Nephron progenitor cell (in vitro differentiated cells): ENCODE results near the gene ZNF677.
"Not testable (repeated sequence)": the region's sequence is repeated elsewhere in the genome, so short reads cannot be mapped to it uniquely, and the experiment has no call there.

Source experiments
- DNase-seq: peaks from one replicate; pipeline ENCODE4 v3.0.0; 2021
- H3K27ac Mint-ChIP-seq: 2 replicates; pipeline ENCODE4 v1.8.0; 2021; ENCODE audit warnings: mild to moderate bottlenecking, moderate library complexity, mixed read lengths
- H3K27me3 Mint-ChIP-seq: 2 replicates; pipeline ENCODE4 v1.8.0; 2021; ENCODE audit warnings: mild to moderate bottlenecking, low read depth, mixed read lengths; ENCODE audit not compliant: poor library complexity
- H3K36me3 Mint-ChIP-seq: 2 replicates; pipeline ENCODE4 v1.8.0; 2021; ENCODE audit warnings: low read depth, mixed read lengths
- H3K4me1 Mint-ChIP-seq: 2 replicates; pipeline ENCODE4 v1.8.0; 2021; ENCODE audit warnings: mixed read lengths
- H3K4me3 Mint-ChIP-seq: 2 replicates; pipeline ENCODE4 v1.8.0; 2021; ENCODE audit warnings: mild to moderate bottlenecking, moderate library complexity, mixed read lengths
- H3K9me3 Mint-ChIP-seq: 2 replicates; pipeline ENCODE4 v1.8.0; 2021; ENCODE audit warnings: mild to moderate bottlenecking, moderate library complexity, mixed read lengths
- TF ChIP-seq, protein P1 (sequence below): fragments of 200-600 bp; sonication (generic); IDR thresholded peaks from 2 replicates; pipeline ENCODE4 v1.5.0; 2021; ENCODE audit warnings: antibody characterized with exemption

The ZNF677 gene

DNA sequence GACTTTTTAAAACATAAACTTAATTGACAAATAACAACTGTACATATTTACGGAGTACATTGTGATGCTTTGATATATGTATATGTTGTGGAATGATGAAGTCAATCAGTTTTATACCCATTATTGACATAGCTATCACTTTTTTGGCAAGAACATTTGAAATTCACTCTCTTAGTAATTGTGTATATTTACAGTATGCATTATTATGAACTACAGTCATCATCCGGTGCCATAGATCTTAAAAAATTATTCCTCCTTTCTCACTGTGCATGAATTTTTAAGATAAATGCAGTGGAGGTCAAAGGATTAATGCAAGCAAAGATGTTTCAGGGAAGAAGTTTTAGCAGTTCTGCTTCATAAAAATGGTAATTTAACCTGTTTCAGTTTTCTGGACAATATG, 20.8 kb upstream of the ZNF677 start:
- peaks cover 12% of the 10 kb centered on the region for H3K27me3 Mint-ChIP-seq
- TF ChIP-seq, protein P1, sequence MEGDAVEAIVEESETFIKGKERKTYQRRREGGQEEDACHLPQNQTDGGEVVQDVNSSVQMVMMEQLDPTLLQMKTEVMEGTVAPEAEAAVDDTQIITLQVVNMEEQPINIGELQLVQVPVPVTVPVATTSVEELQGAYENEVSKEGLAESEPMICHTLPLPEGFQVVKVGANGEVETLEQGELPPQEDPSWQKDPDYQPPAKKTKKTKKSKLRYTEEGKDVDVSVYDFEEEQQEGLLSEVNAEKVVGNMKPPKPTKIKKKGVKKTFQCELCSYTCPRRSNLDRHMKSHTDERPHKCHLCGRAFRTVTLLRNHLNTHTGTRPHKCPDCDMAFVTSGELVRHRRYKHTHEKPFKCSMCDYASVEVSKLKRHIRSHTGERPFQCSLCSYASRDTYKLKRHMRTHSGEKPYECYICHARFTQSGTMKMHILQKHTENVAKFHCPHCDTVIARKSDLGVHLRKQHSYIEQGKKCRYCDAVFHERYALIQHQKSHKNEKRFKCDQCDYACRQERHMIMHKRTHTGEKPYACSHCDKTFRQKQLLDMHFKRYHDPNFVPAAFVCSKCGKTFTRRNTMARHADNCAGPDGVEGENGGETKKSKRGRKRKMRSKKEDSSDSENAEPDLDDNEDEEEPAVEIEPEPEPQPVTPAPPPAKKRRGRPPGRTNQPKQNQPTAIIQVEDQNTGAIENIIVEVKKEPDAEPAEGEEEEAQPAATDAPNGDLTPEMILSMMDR, result no peak
- no peak overlapping the region for H3K27ac Mint-ChIP-seq
- DNase-seq, result no peak
- no peak overlapping the region for H3K4me3 Mint-ChIP-seq
- no peaks in the 10 kb centered on the region for H3K4me1 Mint-ChIP-seq
- H3K36me3 Mint-ChIP-seq, result no peaks in the 10 kb centered on the region
- peaks cover 67% of the 10 kb centered on the region for H3K9me3 Mint-ChIP-seq

DNA sequence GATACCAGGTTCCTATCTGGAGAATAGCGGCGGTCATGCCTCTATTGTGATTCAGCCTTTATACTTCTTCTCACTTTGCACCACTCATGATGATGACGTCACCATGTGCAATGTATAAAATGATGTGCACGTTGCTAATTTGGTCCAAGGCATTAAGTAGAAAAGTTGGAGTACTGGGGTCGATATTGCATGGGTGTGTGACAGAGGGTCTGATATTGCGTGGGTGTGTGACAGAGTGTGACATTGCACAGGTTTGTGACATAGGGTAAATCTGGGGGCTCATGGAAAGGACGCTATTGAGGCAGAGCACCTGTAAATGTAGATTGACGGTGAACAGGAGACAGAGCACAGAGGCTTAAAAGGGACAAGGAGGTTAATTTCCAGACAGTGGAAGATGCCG, 17.4 kb upstream of the ZNF677 start:
- Mint-ChIP-seq H3K9me3 (peaks cover 57% of the 10 kb centered on the region), H3K36me3 (no peaks in the 10 kb centered on the region), H3K27ac (no peak overlapping the region), H3K27me3 (peaks cover 12% of the 10 kb centered on the region), H3K4me1 (no peaks in the 10 kb centered on the region), H3K4me3 (no peak overlapping the region)
- TF ChIP-seq, protein P1, result no peak
- no peak for DNase-seq

DNA sequence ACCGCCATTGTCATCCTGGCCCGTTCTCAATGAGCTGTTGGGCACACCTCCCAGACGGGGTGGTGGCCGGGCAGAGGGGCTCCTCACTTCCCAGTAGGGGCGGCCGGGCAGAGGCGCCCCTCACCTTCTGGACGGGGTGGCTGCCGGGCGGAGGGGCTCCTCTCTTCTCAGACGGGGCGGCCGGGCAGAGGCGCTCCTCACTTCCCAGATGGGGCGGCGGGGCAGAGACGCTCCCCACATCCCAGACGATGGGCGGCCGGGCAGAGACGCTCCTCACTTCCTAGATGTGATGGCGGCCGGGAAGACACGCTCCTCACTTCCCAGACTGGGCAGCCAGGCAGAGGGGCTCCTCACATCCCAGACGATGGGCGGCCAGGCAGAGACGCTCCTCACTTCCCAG, 15.2 kb upstream of the ZNF677 start:
- H3K9me3 Mint-ChIP-seq, result peaks cover 57% of the 10 kb centered on the region
- H3K4me1 Mint-ChIP-seq, H3K27ac Mint-ChIP-seq, H3K36me3 Mint-ChIP-seq, DNase-seq, H3K4me3 Mint-ChIP-seq, H3K27me3 Mint-ChIP-seq: not testable (repeated sequence)

DNA sequence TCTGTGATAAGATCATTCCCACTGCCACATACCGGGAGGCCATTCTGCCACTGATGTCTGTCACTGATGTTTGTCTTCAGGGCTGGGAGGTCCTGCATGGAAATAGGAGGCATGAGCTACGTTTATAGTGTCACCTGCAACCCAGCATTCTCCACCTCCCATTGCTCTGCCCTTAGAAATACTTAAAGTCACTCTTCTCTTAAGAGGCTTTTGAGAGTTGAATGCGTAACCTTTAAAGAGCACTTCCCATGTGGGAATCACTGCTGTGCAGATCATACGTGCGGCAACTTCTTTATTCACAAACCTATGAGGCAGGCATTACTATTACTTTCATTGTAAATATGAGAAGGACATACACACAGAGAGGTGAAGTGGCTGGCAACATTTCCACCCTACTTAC, 12.9 kb upstream of the ZNF677 start, which contains the start of gene VN1R4:
Gene VN1R4 (minus strand): TSS at position 101 of the 400 bp plus-strand sequence. CDS start 58 bp downstream, at position 43.
- H3K9me3 Mint-ChIP-seq, result peaks cover 60% of the 10 kb centered on the region
- H3K27me3 Mint-ChIP-seq, H3K4me3 Mint-ChIP-seq, DNase-seq, H3K27ac Mint-ChIP-seq, H3K36me3 Mint-ChIP-seq, H3K4me1 Mint-ChIP-seq: not testable (repeated sequence)

DNA sequence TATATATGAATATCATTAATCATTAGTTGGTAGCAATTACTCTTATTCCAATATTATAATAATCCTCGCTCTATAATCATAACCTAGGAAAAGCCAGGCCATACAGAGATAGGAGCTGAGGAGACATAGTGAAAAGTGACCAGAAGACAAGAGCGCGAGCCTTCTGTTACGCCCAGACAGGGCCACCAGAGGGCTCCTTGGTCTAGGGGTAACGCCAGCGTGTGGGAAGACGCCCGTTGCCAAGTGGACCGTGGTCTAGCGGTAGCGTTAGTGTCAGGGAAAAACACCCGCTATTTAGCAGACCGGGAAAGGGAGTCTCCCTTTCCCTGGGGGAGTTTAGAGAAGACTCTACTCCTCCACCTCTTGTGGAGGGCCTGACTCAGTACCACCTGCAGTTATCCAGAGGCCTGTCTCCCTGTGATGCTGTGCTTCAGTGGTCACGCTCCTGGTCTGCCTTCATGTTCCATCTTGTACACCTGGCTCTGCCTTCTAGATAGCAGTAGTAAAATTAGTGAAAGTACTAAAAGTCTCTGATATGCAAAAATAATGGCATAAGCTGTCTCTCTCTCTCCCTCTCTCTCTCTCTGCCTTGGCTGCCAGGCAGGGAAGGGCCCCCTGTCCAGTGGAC, 3.2 kb upstream of the ZNF677 start, which contains the start of gene VN1R2:
Gene VN1R2 (plus strand): TSS at position 578 of the 628 bp plus-strand sequence. CDS start 84 bp downstream, outside the sequence.
- H3K4me1 Mint-ChIP-seq, result peaks cover 10% of the 10 kb centered on the region
- peaks cover 76% of the 10 kb centered on the region for H3K9me3 Mint-ChIP-seq
- H3K27me3 Mint-ChIP-seq, DNase-seq, H3K4me3 Mint-ChIP-seq, H3K27ac Mint-ChIP-seq: not testable (repeated sequence)
- H3K36me3 Mint-ChIP-seq, result peaks cover 27% of the 10 kb centered on the region

DNA sequence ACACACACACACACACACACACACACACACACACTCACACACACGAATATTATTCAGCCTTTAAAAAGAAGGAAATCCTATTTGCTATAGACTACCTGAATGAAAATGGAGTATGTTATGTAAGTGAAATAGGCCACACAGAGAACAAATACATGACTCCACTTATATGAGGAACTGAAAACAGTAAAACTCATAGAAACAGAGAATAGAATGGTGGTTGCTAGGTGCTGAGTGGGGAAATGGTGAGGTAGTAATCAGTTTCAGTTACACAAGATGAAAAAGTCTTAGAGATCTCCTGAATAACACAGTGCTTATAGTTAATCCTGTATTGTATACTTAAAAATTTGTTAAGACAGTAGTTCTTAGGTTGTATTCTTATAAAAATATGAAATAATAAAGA, 8.2 kb downstream of the ZNF677 start:
- Mint-ChIP-seq H3K4me1 (no peaks in the 10 kb centered on the region), H3K27ac (no peak overlapping the region), H3K36me3 (peaks cover 100% of the 10 kb centered on the region), H3K9me3 (peaks cover 100% of the 10 kb centered on the region), H3K4me3 (no peak overlapping the region), H3K27me3 (no peaks in the 10 kb centered on the region)
- TF ChIP-seq, protein P1, result no peak
- no peak for DNase-seq

DNA sequence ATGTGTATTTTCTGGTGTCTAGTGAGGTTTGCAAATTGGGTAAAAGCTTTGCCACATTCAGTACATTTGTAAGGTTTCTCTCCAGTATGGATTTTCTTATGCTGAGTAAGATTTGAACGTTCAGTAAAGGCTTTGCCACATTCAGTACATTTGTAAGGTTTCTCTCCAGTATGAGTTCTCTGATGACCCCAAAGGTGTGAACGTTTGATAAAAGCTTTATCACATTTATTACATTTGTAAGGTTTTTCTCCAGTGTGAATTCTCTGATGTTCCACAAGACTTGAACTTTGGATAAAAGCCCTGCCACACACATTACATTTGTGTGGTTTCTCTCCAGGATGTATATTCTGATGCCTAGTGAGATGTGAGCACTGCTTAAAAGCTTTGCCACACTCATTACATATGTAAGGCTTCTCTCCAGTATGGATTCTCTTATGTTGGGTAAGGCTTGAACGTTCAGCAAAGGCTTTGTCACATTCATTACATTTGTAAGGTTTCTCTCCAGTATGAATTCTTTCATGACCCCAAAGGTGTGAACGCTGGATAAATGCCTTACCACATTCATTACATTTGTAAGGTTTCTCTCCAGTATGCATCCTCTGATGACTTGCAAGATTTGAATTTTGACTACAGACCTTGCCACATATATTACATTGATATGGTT, 17.4 kb downstream of the ZNF677 start:
- no peak overlapping the region for H3K4me3 Mint-ChIP-seq
- no peaks in the 10 kb centered on the region for H3K27me3 Mint-ChIP-seq
- H3K36me3 Mint-ChIP-seq, result peaks cover 88% of the 10 kb centered on the region

More for the DNA sequence above, 17.4 kb downstream of the ZNF677 start:
- peaks cover 99% of the 10 kb centered on the region for H3K9me3 Mint-ChIP-seq
- H3K27ac Mint-ChIP-seq, result no peak overlapping the region
- H3K4me1 Mint-ChIP-seq, result no peaks in the 10 kb centered on the region
- TF ChIP-seq, protein P1, result no peak
- no peak for DNase-seq
